ENCODE measurements around the gene DHX34. TPM values are rescaled to one million over a fixed set of nuclear protein-coding genes. Genes with fewer than 3 reads are reported as not detected.
"Not testable (repeated sequence)": the region's sequence is repeated elsewhere in the genome, so short reads cannot be mapped to it uniquely, and the experiment has no call there.

Gene DHX34
- total and polyA plus RNA-seq, 4 donors, result 1.5 to 14.6 (median 9.6) TPM

- peaks cover 9 to 12% of the 10 kb centered on the region in 2 donors for H3K36me3 ChIP-seq (ENCODE audit: control insufficient read depth in 1 of 2, insufficient read depth in 2 of 2, low read length in 1 of 2)
- H3K4me1 ChIP-seq (ENCODE audit: control insufficient read depth in 1 of 2, insufficient read depth in 2 of 2, low read length in 2 of 2); DNase-seq; H3K27me3 ChIP-seq (ENCODE audit: control insufficient read depth in 1 of 2, insufficient read depth in 2 of 2, low read length in 1 of 2); intact Hi-C loops (cut with DNase I); H3K9me3 ChIP-seq (ENCODE audit: control insufficient read depth, low read length); H3K4me3 ChIP-seq (ENCODE audit: low read length in 2 of 2); ATAC-seq (ENCODE audit: low FRiP score); H3K27ac ChIP-seq (ENCODE audit: low read depth in 1 of 2, low read length in 2 of 2): not testable (repeated sequence)
- 83 to 89% methylated on average over 4 of the region's 4 CpGs for WGBS, 2 donors
These were observed 35.4 kb downstream of the DHX34 start for GRCh38 chr19:47384533-47384932.

DNA sequence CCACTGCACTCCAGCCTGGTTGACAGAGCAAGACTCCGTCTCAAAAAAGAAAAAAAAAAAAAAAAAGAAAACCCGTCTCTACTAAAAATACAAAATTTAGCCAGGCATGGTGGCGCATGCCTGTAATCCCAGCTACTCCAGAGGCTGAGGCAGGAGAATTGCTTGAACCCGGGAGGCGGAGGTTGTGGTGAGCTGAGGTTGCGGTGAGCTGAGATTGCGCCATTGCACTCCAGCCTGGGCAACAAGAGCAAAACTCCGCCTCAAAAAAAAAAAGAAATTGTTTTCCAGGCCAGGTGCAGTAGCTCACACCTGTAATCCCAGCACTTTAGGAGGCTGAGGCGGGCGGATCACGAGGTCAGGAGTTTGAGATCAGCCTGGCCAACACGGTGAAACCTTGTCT lies 37.5 kb downstream of the DHX34 start:
- DNase-seq; H3K4me3 ChIP-seq (ENCODE audit: low read length in 2 of 2); H3K4me1 ChIP-seq (ENCODE audit: control insufficient read depth in 1 of 2, insufficient read depth in 2 of 2, low read length in 2 of 2); H3K27me3 ChIP-seq (ENCODE audit: control insufficient read depth in 1 of 2, insufficient read depth in 2 of 2, low read length in 1 of 2); H3K36me3 ChIP-seq (ENCODE audit: control insufficient read depth in 1 of 2, insufficient read depth in 2 of 2, low read length in 1 of 2); intact Hi-C loops (cut with DNase I); H3K9me3 ChIP-seq (ENCODE audit: control insufficient read depth, low read length); ATAC-seq (ENCODE audit: low FRiP score); H3K27ac ChIP-seq (ENCODE audit: low read depth in 1 of 2, low read length in 2 of 2): not testable (repeated sequence)
- 84 to 88% methylated on average over 12 of the region's 12 CpGs for WGBS, 2 donors

- H3K27ac ChIP-seq (ENCODE audit: low read depth in 1 of 2, low read length in 2 of 2); H3K9me3 ChIP-seq (ENCODE audit: control insufficient read depth, low read length); ATAC-seq (ENCODE audit: low FRiP score); H3K4me3 ChIP-seq (ENCODE audit: low read length in 2 of 2); H3K36me3 ChIP-seq (ENCODE audit: control insufficient read depth in 1 of 2, insufficient read depth in 2 of 2, low read length in 1 of 2); intact Hi-C loops (cut with DNase I); H3K27me3 ChIP-seq (ENCODE audit: control insufficient read depth in 1 of 2, insufficient read depth in 2 of 2, low read length in 1 of 2); DNase-seq; H3K4me1 ChIP-seq (ENCODE audit: control insufficient read depth in 1 of 2, insufficient read depth in 2 of 2, low read length in 2 of 2): not testable (repeated sequence)
- 80 to 86% methylated on average over 3 of the region's 3 CpGs for WGBS, 2 donors
These were observed 38.5 kb downstream of the DHX34 start for GRCh38 chr19:47387623-47388022.

- H3K4me3 ChIP-seq (ENCODE audit: low read length in 2 of 2); H3K27ac ChIP-seq (ENCODE audit: low read depth in 1 of 2, low read length in 2 of 2); intact Hi-C loops (cut with DNase I); ATAC-seq (ENCODE audit: low FRiP score); H3K9me3 ChIP-seq (ENCODE audit: control insufficient read depth, low read length); H3K4me1 ChIP-seq (ENCODE audit: control insufficient read depth in 1 of 2, insufficient read depth in 2 of 2, low read length in 2 of 2); DNase-seq; H3K36me3 ChIP-seq (ENCODE audit: control insufficient read depth in 1 of 2, insufficient read depth in 2 of 2, low read length in 1 of 2); H3K27me3 ChIP-seq (ENCODE audit: control insufficient read depth in 1 of 2, insufficient read depth in 2 of 2, low read length in 1 of 2): not testable (repeated sequence)
- WGBS, 2 donors, result 89% methylated on average over 5 of the region's 5 CpGs
These were observed 39.6 kb downstream of the DHX34 start for GRCh38 chr19:47388721-47389120.

GRCh38 chr19:47389150-47389556 lies 40.0 kb downstream of the DHX34 start:
- H3K4me1 ChIP-seq (ENCODE audit: control insufficient read depth in 1 of 2, insufficient read depth in 2 of 2, low read length in 2 of 2), result no peaks in the 10 kb centered on the region
- H3K36me3 ChIP-seq (ENCODE audit: control insufficient read depth in 1 of 2, insufficient read depth in 2 of 2, low read length in 1 of 2), result no peaks in the 10 kb centered on the region
- no peaks in the 10 kb centered on the region for H3K27me3 ChIP-seq (ENCODE audit: control insufficient read depth in 1 of 2, insufficient read depth in 2 of 2, low read length in 1 of 2)
- ATAC-seq (ENCODE audit: low FRiP score) (peak; percentile 11), DNase-seq (peak in 1 of 2 donors; percentile 71)
- WGBS, 2 donors, result 75 to 79% methylated on average over 9 of the region's 9 CpGs
- no peak overlapping the region for H3K27ac ChIP-seq (ENCODE audit: low read depth in 1 of 2, low read length in 2 of 2)
- intact Hi-C loops (cut with DNase I), result no loop called here
- H3K4me3 ChIP-seq (ENCODE audit: low read length in 2 of 2), result no peak overlapping the region
- H3K9me3 ChIP-seq (ENCODE audit: control insufficient read depth, low read length), result no peaks in the 10 kb centered on the region

DNA sequence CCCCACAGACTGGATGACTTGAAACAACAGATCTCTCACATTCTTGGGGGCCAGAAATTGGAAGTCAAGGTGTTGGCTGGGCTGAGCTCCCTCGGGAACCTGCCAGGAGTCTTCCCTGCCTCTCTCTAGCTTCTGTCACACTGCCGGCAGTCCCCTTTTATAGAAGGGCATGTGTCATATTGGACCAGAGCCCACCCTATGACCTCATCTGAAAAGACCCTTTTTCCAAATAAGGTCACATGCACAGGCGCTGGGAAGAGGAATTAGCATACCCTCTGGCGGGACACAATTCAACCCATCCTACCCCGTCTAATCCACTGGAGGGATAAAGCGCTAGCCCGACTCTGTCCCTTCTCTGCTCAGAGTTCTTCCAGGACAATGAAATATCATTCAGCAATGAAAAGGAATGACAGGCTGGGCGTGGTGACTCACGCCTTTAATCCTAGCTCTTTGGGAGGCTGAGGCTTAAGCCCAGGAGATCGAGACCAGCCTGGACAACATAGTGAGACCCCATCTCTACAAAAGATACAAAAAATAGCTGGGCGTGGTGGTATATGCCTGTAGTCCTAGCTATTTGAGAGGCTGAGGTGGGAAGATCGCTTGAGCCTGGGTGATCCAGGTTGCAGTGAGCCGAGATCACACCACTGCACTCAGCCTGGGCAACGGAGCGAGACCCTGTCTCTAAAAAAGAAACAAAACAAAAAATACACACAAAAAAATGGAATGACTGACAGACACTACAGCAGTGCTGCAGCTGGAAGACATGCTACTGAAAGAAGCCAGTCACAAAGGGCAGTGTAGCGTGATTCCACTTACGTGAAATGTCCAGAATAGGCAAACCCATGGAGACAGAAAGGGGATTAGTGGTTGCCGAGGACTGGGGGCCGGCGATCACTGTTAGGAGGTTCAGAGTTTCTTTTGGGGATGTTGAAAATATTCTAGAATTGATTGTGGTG lies 41.7 kb downstream of the DHX34 start:
- Histone ChIP-seq H3K4me3 (ENCODE audit: low read length in 2 of 2) (no peak overlapping the region), H3K27me3 (ENCODE audit: control insufficient read depth in 1 of 2, insufficient read depth in 2 of 2, low read length in 1 of 2) (no peaks in the 10 kb centered on the region), H3K4me1 (ENCODE audit: control insufficient read depth in 1 of 2, insufficient read depth in 2 of 2, low read length in 2 of 2) (no peaks in the 10 kb centered on the region), H3K27ac (ENCODE audit: low read depth in 1 of 2, low read length in 2 of 2) (no peak overlapping the region), H3K9me3 (ENCODE audit: control insufficient read depth, low read length) (no peaks in the 10 kb centered on the region), H3K36me3 (ENCODE audit: control insufficient read depth in 1 of 2, insufficient read depth in 2 of 2, low read length in 1 of 2) (no peaks in the 10 kb centered on the region)
- no peak for ATAC-seq (ENCODE audit: low FRiP score)
- intact Hi-C loops (cut with DNase I), result loop anchor here in 1 of 2 donors (5.0 kb wide), 1 partner anchor 94 kb away; no protein-coding TSS in a partner anchor
- WGBS, 2 donors, result 68 to 70% methylated on average over 20 of the region's 20 CpGs
- DNase-seq, result no peak

DNA sequence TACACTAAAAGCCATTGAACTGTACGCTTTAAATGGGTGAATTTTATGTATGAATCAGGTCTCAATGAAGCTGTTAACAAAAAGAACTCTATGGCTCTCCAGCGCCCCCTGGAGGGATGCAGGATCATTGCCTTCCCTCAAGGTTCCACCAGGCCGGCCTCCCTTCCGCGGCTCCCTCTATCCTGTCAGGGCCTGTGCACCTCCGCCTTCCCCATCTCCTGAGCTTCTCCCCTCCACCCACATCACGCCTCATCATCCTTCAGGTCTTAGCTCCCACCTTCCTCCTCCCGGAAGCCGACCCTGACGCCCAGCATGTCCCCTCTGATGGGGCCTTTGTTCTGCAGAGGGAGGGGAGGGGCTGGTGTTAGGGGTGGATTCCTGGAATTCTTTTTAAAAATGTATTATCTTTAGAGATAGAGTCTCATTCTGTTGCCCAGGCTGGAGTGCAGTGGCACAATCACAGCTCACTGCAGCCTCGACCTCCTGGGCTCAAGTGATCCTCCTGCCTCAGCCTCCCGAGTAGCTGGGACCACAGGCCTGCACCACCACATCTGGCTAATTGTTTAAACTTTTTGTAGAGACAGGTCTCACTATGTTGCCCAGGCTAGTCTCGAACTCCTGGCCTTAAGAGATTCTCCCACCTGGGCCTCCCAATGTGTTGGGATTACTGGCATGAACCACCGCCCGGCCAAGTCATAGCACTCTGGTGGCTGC lies 42.6 kb downstream of the DHX34 start:
- H3K4me1 ChIP-seq (ENCODE audit: control insufficient read depth in 1 of 2, insufficient read depth in 2 of 2, low read length in 2 of 2), result no peaks in the 10 kb centered on the region
- H3K27me3 ChIP-seq (ENCODE audit: control insufficient read depth in 1 of 2, insufficient read depth in 2 of 2, low read length in 1 of 2), result no peaks in the 10 kb centered on the region
- DNase-seq, result peak; percentile 87 to 95
- intact Hi-C loops (cut with DNase I), result loop anchor here (2.0 to 5.0 kb wide), 2 partner anchors 94 to 95 kb away; no protein-coding TSS in a partner anchor
- no peak overlapping the region for H3K27ac ChIP-seq (ENCODE audit: low read depth in 1 of 2, low read length in 2 of 2)
- ATAC-seq (ENCODE audit: low FRiP score), result peak; percentile 76
- no peak overlapping the region for H3K4me3 ChIP-seq (ENCODE audit: low read length in 2 of 2)
- WGBS, 2 donors, result 38% methylated on average over 15 of the region's 15 CpGs
- H3K9me3 ChIP-seq (ENCODE audit: control insufficient read depth, low read length), result no peaks in the 10 kb centered on the region
- H3K36me3 ChIP-seq (ENCODE audit: control insufficient read depth in 1 of 2, insufficient read depth in 2 of 2, low read length in 1 of 2), result no peaks in the 10 kb centered on the region

- no peaks in the 10 kb centered on the region for H3K9me3 ChIP-seq (ENCODE audit: control insufficient read depth, low read length)
- no peak for DNase-seq
- H3K4me1 ChIP-seq (ENCODE audit: control insufficient read depth in 1 of 2, insufficient read depth in 2 of 2, low read length in 2 of 2), result no peaks in the 10 kb centered on the region
- no peak overlapping the region for H3K27ac ChIP-seq (ENCODE audit: low read depth in 1 of 2, low read length in 2 of 2)
- no peaks in the 10 kb centered on the region for H3K36me3 ChIP-seq (ENCODE audit: control insufficient read depth in 1 of 2, insufficient read depth in 2 of 2, low read length in 1 of 2)
- no peak for ATAC-seq (ENCODE audit: low FRiP score)
- intact Hi-C loops (cut with DNase I), result no loop called here
- WGBS, 2 donors, result 33 to 40% methylated on average over 24 of the region's 24 CpGs
- H3K27me3 ChIP-seq (ENCODE audit: control insufficient read depth in 1 of 2, insufficient read depth in 2 of 2, low read length in 1 of 2), result no peaks in the 10 kb centered on the region
- no peak overlapping the region for H3K4me3 ChIP-seq (ENCODE audit: low read length in 2 of 2)
These were observed 49.8 kb downstream of the DHX34 start for GRCh38 chr19:47398707-47399597.

Measured in aorta (tissue), 5 donors.